CD4-positive, alpha-beta T cell treated with Interferon alpha-2 for 1 hour (primary cell): ENCODE data around the gene PQBP1.
A peak's percentile ranks its signal among the peaks of the same experiment; 100 is the strongest.

Experiments used
- DNase-seq, 2 donors: peaks; one replicate each; pipeline ENCODE4 v3.0.0-alpha.2; 2020 to 2022

Gene PQBP1

DNA sequence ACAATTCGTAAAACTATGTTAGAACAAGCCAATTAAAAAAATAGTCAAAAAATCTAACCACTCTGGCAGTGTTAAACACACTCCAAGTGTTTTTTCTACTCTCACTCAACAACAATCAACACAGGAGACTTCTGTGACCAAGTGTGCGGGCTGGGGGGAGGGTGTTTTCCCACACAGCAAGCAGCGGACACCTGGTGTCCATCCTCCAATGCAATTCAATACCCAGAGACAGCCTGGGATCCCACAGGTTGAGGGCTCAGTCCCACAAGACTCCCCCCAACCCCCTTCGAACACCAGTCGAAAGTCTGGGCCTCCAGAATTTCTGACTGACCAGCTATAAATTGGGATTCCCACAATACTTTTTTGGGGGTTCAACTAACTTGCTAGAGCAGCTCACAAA, 29.4 kb downstream of the PQBP1 start:
- DNase-seq, result no peak

- DNase-seq, result no peak
Measured at GRCh38 chrX:48927736-48928382, 30.1 kb downstream of the PQBP1 start.

DNA sequence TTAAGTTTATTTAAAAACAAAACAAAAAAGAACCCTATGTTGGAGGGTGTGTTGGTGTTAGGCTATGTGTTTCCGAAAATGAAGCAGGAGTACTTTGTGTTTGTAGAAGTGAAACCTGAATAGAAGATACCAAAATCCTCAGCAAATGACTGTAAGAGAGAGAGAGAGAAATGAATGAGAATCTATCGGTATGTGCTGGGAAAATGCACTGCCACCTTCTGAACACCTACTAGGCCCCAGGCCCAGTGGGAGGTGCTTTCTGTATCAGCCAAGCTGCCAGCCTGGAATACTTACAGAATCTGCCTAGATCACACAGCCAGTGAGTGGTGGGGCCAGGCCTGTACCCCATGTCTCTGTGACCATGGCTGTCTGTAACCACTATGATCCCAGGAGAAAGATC, 36.0 kb downstream of the PQBP1 start:
- DNase-seq, result no peak

- DNase-seq, result peak; percentile 69 to 81
Measured at GRCh38 chrX:48934581-48935300, 37.0 kb downstream of the PQBP1 start.

DNA sequence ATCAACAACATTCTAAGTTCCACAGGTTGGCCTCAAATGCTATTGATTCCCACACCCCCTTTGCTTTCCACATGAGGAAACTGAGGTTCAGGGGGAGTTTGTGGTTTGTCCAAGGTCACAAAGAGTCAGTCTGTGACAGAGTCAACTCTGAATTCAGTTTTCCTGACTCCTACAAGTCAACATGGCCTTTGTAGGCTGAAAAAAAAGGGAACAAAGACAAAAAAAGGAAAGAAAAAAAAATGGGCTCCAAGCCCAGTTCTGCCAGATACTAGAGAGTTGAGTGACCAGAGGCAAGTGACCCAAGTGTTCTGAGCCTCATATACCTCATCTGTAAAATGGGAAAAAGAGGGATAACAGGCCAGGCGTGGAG, 37.6 kb downstream of the PQBP1 start:
- no peak for DNase-seq

- DNase-seq, result no peak
Measured at GRCh38 chrX:48936429-48937053, 38.8 kb downstream of the PQBP1 start.

- DNase-seq, result peak; percentile 95 to 96
Measured at GRCh38 chrX:48937054-48937907, 39.6 kb downstream of the PQBP1 start.

DNA sequence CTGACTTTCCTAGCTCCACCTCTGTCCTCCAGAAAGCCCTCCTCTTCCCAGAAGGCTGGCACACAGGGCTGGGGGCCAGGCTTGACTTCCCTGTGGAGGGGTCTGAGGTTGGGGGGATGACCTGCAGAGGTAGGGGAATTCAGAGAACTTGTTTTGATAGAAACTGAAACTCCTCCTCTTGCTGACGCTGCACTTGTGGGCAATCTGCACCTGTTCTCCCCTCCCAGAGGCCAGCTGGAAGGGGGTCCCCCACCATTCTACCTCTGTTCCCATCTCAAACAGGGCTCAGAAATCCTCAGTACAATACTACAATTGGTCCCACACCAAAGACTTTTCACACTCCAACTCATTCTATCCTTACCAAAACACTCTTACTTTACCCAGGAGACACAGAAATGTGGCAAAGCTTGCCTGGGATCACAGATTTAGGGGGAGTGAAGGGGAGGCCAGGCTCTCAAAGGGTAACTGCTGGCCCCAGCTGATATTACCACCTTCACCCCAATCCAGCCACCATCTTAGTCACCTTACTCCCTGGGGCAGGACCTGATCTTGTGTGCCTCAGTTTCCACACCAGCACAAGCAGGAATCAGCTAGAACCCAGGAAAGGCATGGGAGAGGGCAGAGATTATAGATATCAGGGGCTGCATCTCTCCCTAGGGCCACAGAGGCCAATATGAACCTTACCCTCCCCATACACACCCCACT, 41.1 kb downstream of the PQBP1 start:
- peak; percentile 93 to 94 for DNase-seq

GRCh38 chrX:48939524-48940228, 41.9 kb downstream of the PQBP1 start:
- peak; percentile 68 to 71 for DNase-seq

DNA sequence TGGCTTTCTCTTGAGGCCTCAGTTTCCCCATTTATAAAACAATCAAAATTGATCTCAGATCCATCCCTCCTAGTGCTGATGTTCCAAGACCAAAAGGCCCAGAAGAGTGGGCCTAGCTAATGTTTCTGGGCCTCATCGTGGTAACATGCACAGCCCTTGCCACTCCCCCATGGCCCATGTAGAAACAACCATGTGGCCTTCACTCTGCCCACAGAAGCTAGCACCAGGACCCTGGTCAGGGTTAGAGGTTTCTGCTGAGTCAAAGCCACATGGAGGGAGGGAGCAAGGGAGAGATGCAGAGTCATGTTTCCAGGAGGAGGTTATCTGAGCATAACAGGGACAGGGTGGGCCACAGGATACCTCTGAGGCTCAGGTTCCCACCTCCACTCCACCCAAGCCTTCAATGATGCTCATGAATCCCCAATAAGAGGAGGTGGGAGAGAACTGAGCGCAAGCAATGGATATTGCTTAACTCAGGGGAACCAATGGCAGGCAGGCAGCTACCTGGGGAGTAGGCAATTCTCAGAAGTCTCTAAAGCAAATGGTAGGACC, 42.8 kb downstream of the PQBP1 start:
- DNase-seq, result peak in 1 of 2 donors; percentile 30

- DNase-seq, result no peak
Measured at GRCh38 chrX:48942895-48943294, 45.2 kb downstream of the PQBP1 start.

DNA sequence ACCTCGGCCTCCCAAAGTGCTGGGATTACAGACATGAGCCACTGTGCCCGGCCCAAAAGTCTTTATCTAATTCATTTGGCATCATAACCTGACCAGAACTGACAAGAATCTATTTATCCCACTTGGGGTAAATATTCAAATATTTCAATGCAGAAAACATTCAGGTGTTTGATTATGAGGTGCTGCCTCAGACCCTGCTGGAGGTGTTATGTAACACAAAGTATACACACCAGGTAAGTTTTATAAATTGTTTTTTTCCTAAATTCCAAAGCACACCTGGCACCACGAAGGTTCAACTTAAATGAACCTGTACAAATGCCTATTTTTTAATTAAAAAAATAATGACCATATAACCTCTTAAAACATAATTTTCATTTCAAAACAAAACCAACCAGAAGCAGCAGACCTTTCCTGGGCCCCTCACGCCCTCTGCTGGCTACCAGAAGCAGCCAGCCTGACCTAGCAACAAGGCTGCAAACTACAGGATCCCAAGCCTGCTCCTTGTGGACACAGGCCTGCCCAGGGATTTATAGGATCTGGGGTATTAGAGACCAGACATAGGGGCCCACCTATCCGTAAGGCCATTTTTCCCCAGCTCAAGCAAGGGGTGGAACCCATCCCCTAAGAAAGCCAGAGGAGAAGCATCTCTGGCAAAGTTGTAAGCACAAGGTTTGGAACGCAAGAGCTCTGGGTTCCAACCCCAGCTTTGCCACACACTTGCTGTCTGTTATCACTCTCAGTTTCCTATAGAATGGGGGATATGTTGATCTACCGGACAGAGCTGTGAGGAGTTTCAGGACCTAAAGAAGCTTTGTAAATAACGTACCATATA, 48.0 kb downstream of the PQBP1 start:
- DNase-seq, result peak; percentile 60 to 69

DNA sequence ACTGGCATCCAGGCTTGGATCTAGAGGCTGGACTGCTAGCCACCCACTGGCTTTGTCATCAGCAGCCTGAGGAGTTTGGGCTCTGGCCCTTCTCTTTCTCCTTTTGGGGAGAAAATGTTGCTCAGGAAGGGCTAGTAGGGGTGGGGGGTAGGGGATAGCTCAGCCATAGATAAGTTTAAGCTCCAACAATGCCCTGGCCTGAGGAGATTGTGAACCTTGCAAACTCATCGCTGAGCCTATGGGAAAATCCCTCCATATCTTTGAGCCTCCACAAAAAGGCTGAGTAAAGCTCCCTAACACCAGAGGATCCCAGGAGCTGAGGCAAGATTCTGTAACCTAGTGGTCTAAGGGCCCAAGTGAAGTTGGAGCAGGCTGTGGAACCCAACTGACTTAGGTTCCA, 50.9 kb downstream of the PQBP1 start:
- DNase-seq, result no peak
